ENCODE measurements around the gene RASGRP3.

DNA sequence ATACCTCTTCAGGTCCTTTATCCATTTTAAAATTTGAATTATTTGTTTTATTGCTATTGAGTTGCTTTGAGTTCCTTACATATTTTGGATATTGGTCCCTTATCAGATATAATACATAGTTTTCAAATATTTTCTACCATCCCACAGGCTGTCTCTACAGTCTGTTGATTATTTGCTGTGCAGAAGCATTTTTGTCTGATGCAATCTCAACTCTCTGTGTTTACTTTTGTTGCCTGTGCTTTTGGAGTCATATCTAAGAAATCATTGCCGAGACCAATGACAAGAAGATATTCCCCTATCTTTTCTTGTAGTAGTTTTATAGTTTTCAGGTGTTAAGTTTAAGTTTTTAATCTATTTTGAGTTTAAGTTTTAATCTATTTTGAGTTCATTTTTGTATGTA lies 25.2 kb upstream of the RASGRP3 start:
- no peak for TF ChIP-seq EP300 (IDR thresholded peaks at IDR 0.05; ENCODE audit: borderline replicate concordance in 1 of 2, low read depth in 1 of 2, low read length in 1 of 2)
- TF ChIP-seq, protein P1, sequence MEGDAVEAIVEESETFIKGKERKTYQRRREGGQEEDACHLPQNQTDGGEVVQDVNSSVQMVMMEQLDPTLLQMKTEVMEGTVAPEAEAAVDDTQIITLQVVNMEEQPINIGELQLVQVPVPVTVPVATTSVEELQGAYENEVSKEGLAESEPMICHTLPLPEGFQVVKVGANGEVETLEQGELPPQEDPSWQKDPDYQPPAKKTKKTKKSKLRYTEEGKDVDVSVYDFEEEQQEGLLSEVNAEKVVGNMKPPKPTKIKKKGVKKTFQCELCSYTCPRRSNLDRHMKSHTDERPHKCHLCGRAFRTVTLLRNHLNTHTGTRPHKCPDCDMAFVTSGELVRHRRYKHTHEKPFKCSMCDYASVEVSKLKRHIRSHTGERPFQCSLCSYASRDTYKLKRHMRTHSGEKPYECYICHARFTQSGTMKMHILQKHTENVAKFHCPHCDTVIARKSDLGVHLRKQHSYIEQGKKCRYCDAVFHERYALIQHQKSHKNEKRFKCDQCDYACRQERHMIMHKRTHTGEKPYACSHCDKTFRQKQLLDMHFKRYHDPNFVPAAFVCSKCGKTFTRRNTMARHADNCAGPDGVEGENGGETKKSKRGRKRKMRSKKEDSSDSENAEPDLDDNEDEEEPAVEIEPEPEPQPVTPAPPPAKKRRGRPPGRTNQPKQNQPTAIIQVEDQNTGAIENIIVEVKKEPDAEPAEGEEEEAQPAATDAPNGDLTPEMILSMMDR (IDR thresholded peaks at IDR 0.05): no peak
- TF ChIP-seq EZH2phosphoT487 (IDR thresholded peaks at IDR 0.05; ENCODE audit: borderline replicate concordance, low read depth): no peak
- no peak for TF ChIP-seq CHD2 (IDR thresholded peaks at IDR 0.05; ENCODE audit: low read length, partially characterized antibody)
- no peak for TF ChIP-seq RFX5 (IDR thresholded peaks at IDR 0.05; ENCODE audit: low read length)
- TF ChIP-seq POLR2AphosphoS5 (IDR thresholded peaks at IDR 0.05; ENCODE audit: low read depth, low read length): no peak
- TF ChIP-seq, protein P2, sequence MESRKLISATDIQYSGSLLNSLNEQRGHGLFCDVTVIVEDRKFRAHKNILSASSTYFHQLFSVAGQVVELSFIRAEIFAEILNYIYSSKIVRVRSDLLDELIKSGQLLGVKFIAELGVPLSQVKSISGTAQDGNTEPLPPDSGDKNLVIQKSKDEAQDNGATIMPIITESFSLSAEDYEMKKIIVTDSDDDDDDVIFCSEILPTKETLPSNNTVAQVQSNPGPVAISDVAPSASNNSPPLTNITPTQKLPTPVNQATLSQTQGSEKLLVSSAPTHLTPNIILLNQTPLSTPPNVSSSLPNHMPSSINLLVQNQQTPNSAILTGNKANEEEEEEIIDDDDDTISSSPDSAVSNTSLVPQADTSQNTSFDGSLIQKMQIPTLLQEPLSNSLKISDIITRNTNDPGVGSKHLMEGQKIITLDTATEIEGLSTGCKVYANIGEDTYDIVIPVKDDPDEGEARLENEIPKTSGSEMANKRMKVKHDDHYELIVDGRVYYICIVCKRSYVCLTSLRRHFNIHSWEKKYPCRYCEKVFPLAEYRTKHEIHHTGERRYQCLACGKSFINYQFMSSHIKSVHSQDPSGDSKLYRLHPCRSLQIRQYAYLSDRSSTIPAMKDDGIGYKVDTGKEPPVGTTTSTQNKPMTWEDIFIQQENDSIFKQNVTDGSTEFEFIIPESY (IDR thresholded peaks at IDR 0.05; ENCODE audit: borderline replicate concordance, low read depth): no peak
- no peak for TF ChIP-seq MXI1 (IDR thresholded peaks at IDR 0.05; ENCODE audit: low read depth, low read length)
- TF ChIP-seq, protein P3, sequence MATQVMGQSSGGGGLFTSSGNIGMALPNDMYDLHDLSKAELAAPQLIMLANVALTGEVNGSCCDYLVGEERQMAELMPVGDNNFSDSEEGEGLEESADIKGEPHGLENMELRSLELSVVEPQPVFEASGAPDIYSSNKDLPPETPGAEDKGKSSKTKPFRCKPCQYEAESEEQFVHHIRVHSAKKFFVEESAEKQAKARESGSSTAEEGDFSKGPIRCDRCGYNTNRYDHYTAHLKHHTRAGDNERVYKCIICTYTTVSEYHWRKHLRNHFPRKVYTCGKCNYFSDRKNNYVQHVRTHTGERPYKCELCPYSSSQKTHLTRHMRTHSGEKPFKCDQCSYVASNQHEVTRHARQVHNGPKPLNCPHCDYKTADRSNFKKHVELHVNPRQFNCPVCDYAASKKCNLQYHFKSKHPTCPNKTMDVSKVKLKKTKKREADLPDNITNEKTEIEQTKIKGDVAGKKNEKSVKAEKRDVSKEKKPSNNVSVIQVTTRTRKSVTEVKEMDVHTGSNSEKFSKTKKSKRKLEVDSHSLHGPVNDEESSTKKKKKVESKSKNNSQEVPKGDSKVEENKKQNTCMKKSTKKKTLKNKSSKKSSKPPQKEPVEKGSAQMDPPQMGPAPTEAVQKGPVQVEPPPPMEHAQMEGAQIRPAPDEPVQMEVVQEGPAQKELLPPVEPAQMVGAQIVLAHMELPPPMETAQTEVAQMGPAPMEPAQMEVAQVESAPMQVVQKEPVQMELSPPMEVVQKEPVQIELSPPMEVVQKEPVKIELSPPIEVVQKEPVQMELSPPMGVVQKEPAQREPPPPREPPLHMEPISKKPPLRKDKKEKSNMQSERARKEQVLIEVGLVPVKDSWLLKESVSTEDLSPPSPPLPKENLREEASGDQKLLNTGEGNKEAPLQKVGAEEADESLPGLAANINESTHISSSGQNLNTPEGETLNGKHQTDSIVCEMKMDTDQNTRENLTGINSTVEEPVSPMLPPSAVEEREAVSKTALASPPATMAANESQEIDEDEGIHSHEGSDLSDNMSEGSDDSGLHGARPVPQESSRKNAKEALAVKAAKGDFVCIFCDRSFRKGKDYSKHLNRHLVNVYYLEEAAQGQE (IDR thresholded peaks at IDR 0.05; ENCODE audit: low read depth, low read length): no peak
- TF ChIP-seq TAF1 (IDR thresholded peaks at IDR 0.05; ENCODE audit: borderline replicate concordance, low read depth, low read length): no peak
- TF ChIP-seq, protein P4, sequence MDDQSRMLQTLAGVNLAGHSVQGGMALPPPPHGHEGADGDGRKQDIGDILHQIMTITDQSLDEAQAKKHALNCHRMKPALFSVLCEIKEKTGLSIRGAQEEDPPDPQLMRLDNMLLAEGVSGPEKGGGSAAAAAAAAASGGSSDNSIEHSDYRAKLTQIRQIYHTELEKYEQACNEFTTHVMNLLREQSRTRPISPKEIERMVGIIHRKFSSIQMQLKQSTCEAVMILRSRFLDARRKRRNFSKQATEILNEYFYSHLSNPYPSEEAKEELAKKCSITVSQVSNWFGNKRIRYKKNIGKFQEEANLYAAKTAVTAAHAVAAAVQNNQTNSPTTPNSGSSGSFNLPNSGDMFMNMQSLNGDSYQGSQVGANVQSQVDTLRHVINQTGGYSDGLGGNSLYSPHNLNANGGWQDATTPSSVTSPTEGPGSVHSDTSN (IDR thresholded peaks at IDR 0.05): no peak
- no peak for TF ChIP-seq SMC3 (IDR thresholded peaks at IDR 0.05; ENCODE audit: low read depth, low read length)
- no peak for TF ChIP-seq RAD21 (IDR thresholded peaks at IDR 0.05; ENCODE audit: low read length)
- no peak for TF ChIP-seq TCF12 (IDR thresholded peaks at IDR 0.05)

Data from SK-N-SH (cell line).